ENCODE data around the gene MROH8.
"Not testable (repeated sequence)": the region's sequence is repeated elsewhere in the genome, so short reads cannot be mapped to it uniquely, and the experiment has no call there.

Gene MROH8

DNA sequence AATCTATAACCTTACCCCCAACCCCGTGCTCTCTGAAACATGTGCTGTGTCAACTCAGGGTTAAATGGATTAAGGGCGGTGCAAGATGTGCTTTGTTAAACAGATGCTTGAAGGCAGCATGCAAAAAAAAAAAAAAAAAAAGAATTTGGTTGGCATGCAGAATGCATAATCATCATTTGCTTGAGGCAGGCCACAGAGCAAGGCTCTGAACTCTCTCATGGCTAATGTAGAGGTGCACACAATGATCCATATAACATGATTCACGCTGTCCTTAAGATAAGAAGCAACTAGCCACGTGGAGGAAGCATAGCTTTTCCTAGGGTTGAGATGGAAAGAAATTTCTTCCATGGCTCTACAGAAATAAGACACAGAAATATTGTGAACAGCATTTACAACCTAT, 27.8 kb downstream of the MROH8 start:
- no peak for DNase-seq (ENCODE audit: low spot score)
- TF ChIP-seq, protein P1, sequence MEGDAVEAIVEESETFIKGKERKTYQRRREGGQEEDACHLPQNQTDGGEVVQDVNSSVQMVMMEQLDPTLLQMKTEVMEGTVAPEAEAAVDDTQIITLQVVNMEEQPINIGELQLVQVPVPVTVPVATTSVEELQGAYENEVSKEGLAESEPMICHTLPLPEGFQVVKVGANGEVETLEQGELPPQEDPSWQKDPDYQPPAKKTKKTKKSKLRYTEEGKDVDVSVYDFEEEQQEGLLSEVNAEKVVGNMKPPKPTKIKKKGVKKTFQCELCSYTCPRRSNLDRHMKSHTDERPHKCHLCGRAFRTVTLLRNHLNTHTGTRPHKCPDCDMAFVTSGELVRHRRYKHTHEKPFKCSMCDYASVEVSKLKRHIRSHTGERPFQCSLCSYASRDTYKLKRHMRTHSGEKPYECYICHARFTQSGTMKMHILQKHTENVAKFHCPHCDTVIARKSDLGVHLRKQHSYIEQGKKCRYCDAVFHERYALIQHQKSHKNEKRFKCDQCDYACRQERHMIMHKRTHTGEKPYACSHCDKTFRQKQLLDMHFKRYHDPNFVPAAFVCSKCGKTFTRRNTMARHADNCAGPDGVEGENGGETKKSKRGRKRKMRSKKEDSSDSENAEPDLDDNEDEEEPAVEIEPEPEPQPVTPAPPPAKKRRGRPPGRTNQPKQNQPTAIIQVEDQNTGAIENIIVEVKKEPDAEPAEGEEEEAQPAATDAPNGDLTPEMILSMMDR (IDR thresholded peaks at IDR 0.05; ENCODE audit: extremely low read depth, insufficient read depth, missing control alignments): no peak
- in situ Hi-C loops (cut with MboI; ENCODE audit: low pct_unique_long_range_greater_than_20kb, low sequenced_read_pairs, unreplicated experiment): no loop called here

DNA sequence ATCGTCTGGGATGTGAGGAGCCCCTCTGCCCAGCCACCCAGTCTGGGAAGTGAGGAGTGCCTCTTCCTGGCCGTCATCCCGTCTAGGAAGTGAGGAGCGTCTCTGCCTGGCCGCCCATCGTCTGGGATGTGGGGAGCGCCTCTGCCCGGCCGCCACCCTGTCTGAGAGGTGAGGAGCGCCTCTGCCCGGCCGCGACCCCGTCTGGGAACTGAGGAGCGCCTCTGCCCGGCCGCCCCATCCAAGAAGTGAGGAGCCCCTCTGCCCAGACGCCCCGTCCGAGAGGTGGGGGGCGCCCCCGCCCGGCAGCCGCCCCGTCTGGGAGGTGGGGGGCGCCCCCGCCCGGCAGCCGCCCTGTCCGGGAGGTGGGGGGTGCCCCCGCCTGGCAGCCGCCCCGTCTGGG, 28.5 kb downstream of the MROH8 start:
- in situ Hi-C loops (cut with MboI; ENCODE audit: low pct_unique_long_range_greater_than_20kb, low sequenced_read_pairs, unreplicated experiment); DNase-seq (ENCODE audit: low spot score): not testable (repeated sequence)

DNA sequence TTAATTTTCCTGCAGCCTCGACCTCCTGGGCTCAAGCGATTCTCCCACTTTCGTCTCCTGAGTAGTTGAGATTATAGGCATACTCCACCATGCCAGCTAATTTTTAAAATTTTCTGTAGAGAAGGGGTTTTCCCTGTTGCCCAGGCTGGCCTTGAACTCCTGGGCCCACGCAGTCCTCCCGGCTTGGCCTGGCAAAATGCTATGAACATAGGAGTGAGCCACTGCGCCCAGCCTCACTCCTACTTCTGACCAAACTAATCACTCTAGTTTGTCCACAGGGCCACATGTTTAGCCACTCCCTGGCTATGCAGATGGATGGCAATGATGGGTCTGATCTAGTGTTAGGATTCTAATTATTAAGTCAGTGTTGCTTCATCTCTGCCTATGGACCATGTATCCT, 32.1 kb downstream of the MROH8 start:
- no peak for DNase-seq (ENCODE audit: low spot score)
- TF ChIP-seq, protein P1 (IDR thresholded peaks at IDR 0.05; ENCODE audit: extremely low read depth, insufficient read depth, missing control alignments): no peak
- in situ Hi-C loops (cut with MboI; ENCODE audit: low pct_unique_long_range_greater_than_20kb, low sequenced_read_pairs, unreplicated experiment): no loop called here

DNA sequence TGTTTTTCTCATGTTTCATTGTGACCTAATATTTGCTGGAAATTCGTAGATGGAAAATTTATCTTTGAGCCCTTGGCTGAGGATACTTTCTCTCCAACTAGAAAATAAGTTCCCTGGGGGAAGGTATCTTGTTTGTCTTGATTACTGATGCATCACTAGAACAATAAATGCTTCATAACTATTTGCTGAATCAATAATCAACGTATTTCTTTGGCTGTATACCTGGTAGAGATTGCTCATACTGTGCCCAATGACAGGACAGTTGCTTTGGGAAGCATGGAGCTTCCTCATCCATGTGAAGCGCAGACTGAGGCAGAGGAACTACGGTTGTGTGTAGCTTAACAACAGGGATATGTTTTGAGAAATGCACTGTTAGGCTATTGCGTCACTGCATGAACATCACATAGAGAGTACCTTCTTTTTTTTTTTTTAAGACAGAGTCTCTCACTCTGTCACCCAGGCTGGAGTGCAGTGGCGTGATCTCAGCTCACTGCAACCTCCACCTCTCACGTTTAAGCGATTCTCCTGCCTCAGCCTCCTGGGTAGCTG, 34.4 kb downstream of the MROH8 start:
- DNase-seq (ENCODE audit: low spot score): no peak
- in situ Hi-C loops (cut with MboI; ENCODE audit: low pct_unique_long_range_greater_than_20kb, low sequenced_read_pairs, unreplicated experiment): no loop called here
- TF ChIP-seq, protein P1 (IDR thresholded peaks at IDR 0.05; ENCODE audit: extremely low read depth, insufficient read depth, missing control alignments): no peak

DNA sequence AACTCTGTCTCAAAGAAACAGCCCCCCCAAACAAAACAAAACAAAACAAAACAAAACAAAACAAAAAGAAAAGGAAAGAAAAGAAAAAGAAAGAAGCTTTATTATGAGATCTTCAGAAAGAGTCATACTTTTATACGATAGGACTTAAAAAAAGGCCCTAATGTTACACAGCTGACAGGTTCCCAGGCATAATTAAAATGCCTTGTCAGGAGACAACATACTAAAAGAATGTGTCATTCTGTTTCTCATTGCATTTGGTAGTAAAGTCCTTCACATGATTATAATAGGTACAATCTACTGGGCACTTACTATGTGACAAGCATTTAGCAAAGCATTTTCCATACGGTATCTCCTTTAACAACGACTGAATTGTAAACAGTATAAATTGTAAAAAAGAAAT, 36.6 kb downstream of the MROH8 start:
- in situ Hi-C loops (cut with MboI; ENCODE audit: low pct_unique_long_range_greater_than_20kb, low sequenced_read_pairs, unreplicated experiment): no loop called here
- TF ChIP-seq, protein P1 (IDR thresholded peaks at IDR 0.05; ENCODE audit: extremely low read depth, insufficient read depth, missing control alignments): no peak
- no peak for DNase-seq (ENCODE audit: low spot score)

DNA sequence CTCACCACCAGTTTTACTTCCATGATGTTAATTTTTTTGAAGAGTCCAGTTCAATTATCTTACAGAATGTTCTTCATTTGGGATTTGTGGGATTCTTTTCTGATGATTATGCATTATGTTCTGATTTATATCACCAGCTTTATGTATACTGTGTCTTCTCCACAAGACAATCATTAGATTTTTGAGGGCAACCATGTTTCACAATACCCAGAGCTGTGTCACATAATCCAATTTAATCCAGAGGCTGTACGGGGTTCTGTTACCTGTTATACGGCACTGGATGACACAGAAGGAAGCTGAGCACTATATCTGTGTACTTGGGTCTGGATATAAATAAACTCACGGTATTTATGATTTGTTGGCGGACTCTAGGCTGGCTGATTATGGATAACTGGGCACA, 41.8 kb downstream of the MROH8 start:
- TF ChIP-seq, protein P1 (IDR thresholded peaks at IDR 0.05; ENCODE audit: extremely low read depth, insufficient read depth, missing control alignments): no peak
- in situ Hi-C loops (cut with MboI; ENCODE audit: low pct_unique_long_range_greater_than_20kb, low sequenced_read_pairs, unreplicated experiment): no loop called here
- DNase-seq (ENCODE audit: low spot score): no peak

DNA sequence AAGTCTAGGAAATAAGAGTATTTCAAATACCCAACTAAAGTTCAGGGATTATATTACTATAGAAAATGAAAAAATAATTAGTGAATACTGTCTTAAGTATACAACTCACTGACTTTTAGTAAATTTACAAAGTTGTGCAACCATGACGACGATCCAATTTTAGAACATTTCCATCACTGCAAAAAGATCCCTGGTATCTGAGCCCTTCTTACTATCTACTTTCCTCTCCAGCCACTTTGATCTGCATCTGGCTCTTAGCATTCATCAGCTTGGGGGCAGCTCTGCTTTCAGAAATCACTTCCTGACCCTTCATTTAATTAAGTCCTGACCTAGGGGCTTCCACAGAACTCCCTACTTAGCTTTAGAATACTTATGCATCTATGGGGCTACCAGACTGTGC, 45.4 kb downstream of the MROH8 start:
- in situ Hi-C loops (cut with MboI; ENCODE audit: low pct_unique_long_range_greater_than_20kb, low sequenced_read_pairs, unreplicated experiment): no loop called here
- DNase-seq (ENCODE audit: low spot score): no peak
- TF ChIP-seq, protein P1 (IDR thresholded peaks at IDR 0.05; ENCODE audit: extremely low read depth, insufficient read depth, missing control alignments): no peak
